HEK293T (cell line): ENCODE measurements around the gene COPG2.

Experiments
- ARNT ChIP-seq: fragments of 450-650 bp; IDR thresholded peaks from 2 replicates; pipeline ENCODE4 v1.6.1; 2017; ENCODE audit warnings: mild to moderate bottlenecking
- BHLHE40 ChIP-seq: fragments of 450-650 bp; IDR thresholded peaks from 2 replicates; pipeline ENCODE4 v1.6.1; 2016; ENCODE audit warnings: mild to moderate bottlenecking, moderate library complexity, borderline replicate concordance
- CTBP1 ChIP-seq: fragments of 450-650 bp; IDR thresholded peaks from 2 replicates; pipeline ENCODE4 v1.6.1; 2016; ENCODE audit warnings: borderline replicate concordance
- FOXA1 ChIP-seq: fragments of 450-650 bp; IDR thresholded peaks from 2 replicates; pipeline ENCODE4 v1.6.1; 2016; ENCODE audit warnings: mild to moderate bottlenecking
- FOXK2 ChIP-seq: fragments of 450-650 bp; IDR thresholded peaks from 2 replicates; pipeline ENCODE4 v1.6.1; 2016; ENCODE audit warnings: mild to moderate bottlenecking
- FOXM1 ChIP-seq: fragments of 450-650 bp; IDR thresholded peaks from 2 replicates; pipeline ENCODE4 v1.6.1; 2017; ENCODE audit warnings: mild to moderate bottlenecking, borderline replicate concordance
- HDGF ChIP-seq: fragments of 450-650 bp; IDR thresholded peaks from 2 replicates; pipeline ENCODE4 v1.6.1; 2017; ENCODE audit warnings: antibody characterized with exemption, borderline replicate concordance
- L3MBTL2 ChIP-seq: fragments of 450-650 bp; conservative IDR thresholded peaks from 2 replicates; pipeline ENCODE4 v1.6.1; 2016; ENCODE audit warnings: mild to moderate bottlenecking
- NFRKB ChIP-seq: fragments of 450-650 bp; IDR thresholded peaks from 2 replicates; pipeline ENCODE4 v1.6.1; 2016; ENCODE audit warnings: mild to moderate bottlenecking, moderate library complexity
- SP1 ChIP-seq: fragments of 450-650 bp; IDR thresholded peaks from 2 replicates; pipeline ENCODE4 v1.6.1; 2017
- SUZ12 ChIP-seq: fragments of 450-650 bp; IDR thresholded peaks from 2 replicates; pipeline ENCODE4 v1.6.1; 2016; ENCODE audit warnings: mild to moderate bottlenecking
- TARDBP ChIP-seq: fragments of 450-650 bp; IDR thresholded peaks from 2 replicates; pipeline ENCODE4 v1.6.1; 2016
- ZNF384 ChIP-seq: fragments of 450-650 bp; IDR thresholded peaks from 2 replicates; pipeline ENCODE4 v1.6.1; 2016
- TF ChIP-seq, protein P1 (sequence below): fragments of 450-650 bp; IDR thresholded peaks from 2 replicates; pipeline ENCODE4 v1.6.1; 2016

DNA sequence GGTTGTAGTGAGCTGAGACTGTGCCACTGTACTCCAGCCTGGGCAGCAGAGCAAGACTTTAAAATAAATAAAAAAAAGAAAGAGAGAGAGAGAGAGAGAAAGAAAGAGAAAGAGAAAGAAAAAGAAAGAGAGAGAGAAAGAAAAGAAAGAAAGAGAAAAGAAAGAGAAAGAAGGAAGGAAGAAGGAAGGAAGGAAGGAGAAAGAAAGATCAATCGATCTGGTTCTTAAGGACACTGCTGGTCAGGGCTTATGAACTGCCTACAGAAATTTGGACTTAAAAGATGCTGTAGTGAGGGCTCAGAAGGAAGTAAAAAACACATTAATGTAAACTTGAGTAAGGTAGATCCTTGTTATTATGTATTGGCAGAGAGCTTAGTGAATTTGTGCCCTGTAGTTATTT is 62.4 kb downstream of the COPG2 start:
- TF ChIP-seq SUZ12 (no peak), ARNT (no peak), SP1 (no peak), L3MBTL2 (no peak), FOXM1 (no peak), HDGF (no peak), FOXA1 (no peak), ZNF384 (no peak), BHLHE40 (no peak), FOXK2 (no peak), CTBP1 (no peak), NFRKB (no peak), TARDBP (no peak)
- TF ChIP-seq, protein P1, sequence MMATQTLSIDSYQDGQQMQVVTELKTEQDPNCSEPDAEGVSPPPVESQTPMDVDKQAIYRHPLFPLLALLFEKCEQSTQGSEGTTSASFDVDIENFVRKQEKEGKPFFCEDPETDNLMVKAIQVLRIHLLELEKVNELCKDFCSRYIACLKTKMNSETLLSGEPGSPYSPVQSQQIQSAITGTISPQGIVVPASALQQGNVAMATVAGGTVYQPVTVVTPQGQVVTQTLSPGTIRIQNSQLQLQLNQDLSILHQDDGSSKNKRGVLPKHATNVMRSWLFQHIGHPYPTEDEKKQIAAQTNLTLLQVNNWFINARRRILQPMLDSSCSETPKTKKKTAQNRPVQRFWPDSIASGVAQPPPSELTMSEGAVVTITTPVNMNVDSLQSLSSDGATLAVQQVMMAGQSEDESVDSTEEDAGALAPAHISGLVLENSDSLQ: no peak
